ENCODE results near the gene RNU6-1. TPM values are rescaled to one million over a fixed set of nuclear protein-coding genes. Genes with fewer than 3 reads are reported as not detected.

Gene RNU6-1
- total RNA-seq, 1 donor from 2014 or later, result not detected

GRCh38 chr15:67805008-67805665 is 34.7 kb downstream of the RNU6-1 start:
- no peaks in the 10 kb centered on the region for H3K4me1 Mint-ChIP-seq (ENCODE audit: unreplicated experiment)
- no peak overlapping the region for H3K4me3 Mint-ChIP-seq
- no peaks in the 10 kb centered on the region for H3K9me3 Mint-ChIP-seq
- H3K27ac Mint-ChIP-seq, result no peak overlapping the region
- peak; percentile 64 for DNase-seq (ENCODE audit: extremely low spot score, unreplicated experiment)
- peaks cover 4% of the 10 kb centered on the region for H3K36me3 Mint-ChIP-seq
- TF ChIP-seq CTCF (conservative IDR thresholded peaks at IDR 0.05), result no peak
- H3K27me3 Mint-ChIP-seq, result no peaks in the 10 kb centered on the region

- no peaks in the 10 kb centered on the region for H3K27me3 Mint-ChIP-seq
- no peak for TF ChIP-seq CTCF (conservative IDR thresholded peaks at IDR 0.05)
- H3K9me3 Mint-ChIP-seq, result no peaks in the 10 kb centered on the region
- no peak overlapping the region for H3K4me3 Mint-ChIP-seq
- DNase-seq (ENCODE audit: extremely low spot score, unreplicated experiment), result peak; percentile 68
- H3K36me3 Mint-ChIP-seq, result peaks cover 4% of the 10 kb centered on the region
- H3K27ac Mint-ChIP-seq, result no peak overlapping the region
- H3K4me1 Mint-ChIP-seq (ENCODE audit: unreplicated experiment), result no peaks in the 10 kb centered on the region
Measured at GRCh38 chr15:67803996-67804843, 35.6 kb downstream of the RNU6-1 start.

GRCh38 chr15:67803299-67803698 is 36.5 kb downstream of the RNU6-1 start:
- peaks cover 4% of the 10 kb centered on the region for H3K36me3 Mint-ChIP-seq
- H3K4me1 Mint-ChIP-seq (ENCODE audit: unreplicated experiment), result no peaks in the 10 kb centered on the region
- TF ChIP-seq CTCF (conservative IDR thresholded peaks at IDR 0.05), result no peak
- no peak overlapping the region for H3K27ac Mint-ChIP-seq
- DNase-seq (ENCODE audit: extremely low spot score, unreplicated experiment), result peak; percentile 56
- no peaks in the 10 kb centered on the region for H3K9me3 Mint-ChIP-seq
- no peaks in the 10 kb centered on the region for H3K27me3 Mint-ChIP-seq
- no peak overlapping the region for H3K4me3 Mint-ChIP-seq

- Mint-ChIP-seq H3K4me3 (no peak overlapping the region), H3K27me3 (no peaks in the 10 kb centered on the region), H3K27ac (no peak overlapping the region), H3K36me3 (no peaks in the 10 kb centered on the region), H3K4me1 (ENCODE audit: unreplicated experiment) (no peaks in the 10 kb centered on the region), H3K9me3 (no peaks in the 10 kb centered on the region)
- TF ChIP-seq CTCF (conservative IDR thresholded peaks at IDR 0.05), result no peak
- peak; percentile 58 for DNase-seq (ENCODE audit: extremely low spot score, unreplicated experiment)
Measured at GRCh38 chr15:67801926-67802914, 37.6 kb downstream of the RNU6-1 start.

GRCh38 chr15:67801142-67801541 is 38.7 kb downstream of the RNU6-1 start:
- Mint-ChIP-seq H3K27ac (no peak overlapping the region), H3K36me3 (peaks cover 1% of the 10 kb centered on the region), H3K4me3 (no peak overlapping the region), H3K27me3 (no peaks in the 10 kb centered on the region), H3K4me1 (ENCODE audit: unreplicated experiment) (no peaks in the 10 kb centered on the region), H3K9me3 (no peaks in the 10 kb centered on the region)
- TF ChIP-seq CTCF (conservative IDR thresholded peaks at IDR 0.05), result no peak
- DNase-seq (ENCODE audit: extremely low spot score, unreplicated experiment), result peak; percentile 34

All from type B pancreatic cell (in vitro differentiated cells).